T1000 (cell line): ENCODE data around the gene SLC4A3.

Source experiments
- DNase-seq: peaks from one replicate; lab custom pipeline; 2025; ENCODE audit warnings: mixed read lengths; lab: John Stamatoyannopoulos, UW

SLC4A3 gene

GRCh38 chr2:219631904-219632759, 4.7 kb downstream of the SLC4A3 start:
- DNase-seq: no peak

DNA sequence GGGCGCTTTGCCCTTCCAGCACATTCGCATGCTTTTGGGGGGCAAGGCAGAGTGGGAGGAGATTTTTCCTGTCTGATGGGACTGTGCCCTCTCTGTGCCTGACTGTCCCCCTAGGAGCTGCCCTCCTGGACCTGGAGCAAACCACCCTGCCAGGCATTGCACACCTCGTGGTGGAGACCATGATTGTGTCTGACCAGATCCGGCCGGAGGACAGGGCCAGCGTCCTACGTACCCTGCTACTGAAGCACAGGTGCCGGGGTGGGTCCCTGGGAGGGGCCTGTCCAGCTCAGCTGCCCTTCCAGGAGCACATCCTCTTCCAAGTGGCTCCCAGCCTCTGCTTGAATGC, 5.3 kb downstream of the SLC4A3 start:
- no peak for DNase-seq

DNA sequence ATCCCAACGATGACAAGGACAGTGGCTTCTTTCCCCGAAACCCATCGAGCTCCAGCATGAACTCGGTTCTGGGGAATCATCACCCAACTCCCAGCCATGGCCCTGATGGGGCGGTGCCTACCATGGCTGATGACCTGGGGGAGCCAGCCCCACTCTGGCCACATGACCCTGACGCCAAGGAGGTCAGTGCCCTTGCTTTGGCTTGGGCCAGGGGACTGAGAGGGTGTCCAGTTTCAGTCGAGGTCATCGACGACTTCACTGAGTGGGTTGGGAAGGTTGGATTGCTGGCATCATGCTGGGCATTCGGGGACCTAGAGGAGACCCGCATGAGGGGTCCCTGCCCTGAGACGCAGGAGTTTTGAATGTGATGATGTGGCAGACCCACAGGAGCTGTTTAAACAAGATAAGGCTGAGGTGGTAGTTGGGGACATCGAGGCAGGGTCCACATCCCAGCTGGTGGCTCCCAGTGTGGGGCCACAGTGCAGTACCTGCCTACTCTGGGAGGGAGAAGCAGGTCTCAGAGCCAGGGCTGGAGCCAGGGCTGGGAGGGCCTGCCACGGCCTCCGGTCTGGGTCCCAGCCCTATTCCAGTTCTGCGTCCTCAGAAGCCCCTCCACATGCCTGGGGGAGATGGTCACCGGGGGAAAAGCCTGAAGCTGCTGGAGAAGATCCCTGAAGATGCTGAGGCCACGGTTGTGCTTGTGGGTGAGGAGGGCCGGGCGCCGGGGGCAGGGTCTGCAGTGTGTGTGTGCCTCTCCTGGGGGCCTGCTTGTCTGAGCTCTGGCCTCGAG, 6.0 kb downstream of the SLC4A3 start:
- DNase-seq: no peak

GRCh38 chr2:219634171-219634940, 6.9 kb downstream of the SLC4A3 start:
- DNase-seq: no peak

- DNase-seq: no peak
Measured at GRCh38 chr2:219634951-219635751, 7.7 kb downstream of the SLC4A3 start.

DNA sequence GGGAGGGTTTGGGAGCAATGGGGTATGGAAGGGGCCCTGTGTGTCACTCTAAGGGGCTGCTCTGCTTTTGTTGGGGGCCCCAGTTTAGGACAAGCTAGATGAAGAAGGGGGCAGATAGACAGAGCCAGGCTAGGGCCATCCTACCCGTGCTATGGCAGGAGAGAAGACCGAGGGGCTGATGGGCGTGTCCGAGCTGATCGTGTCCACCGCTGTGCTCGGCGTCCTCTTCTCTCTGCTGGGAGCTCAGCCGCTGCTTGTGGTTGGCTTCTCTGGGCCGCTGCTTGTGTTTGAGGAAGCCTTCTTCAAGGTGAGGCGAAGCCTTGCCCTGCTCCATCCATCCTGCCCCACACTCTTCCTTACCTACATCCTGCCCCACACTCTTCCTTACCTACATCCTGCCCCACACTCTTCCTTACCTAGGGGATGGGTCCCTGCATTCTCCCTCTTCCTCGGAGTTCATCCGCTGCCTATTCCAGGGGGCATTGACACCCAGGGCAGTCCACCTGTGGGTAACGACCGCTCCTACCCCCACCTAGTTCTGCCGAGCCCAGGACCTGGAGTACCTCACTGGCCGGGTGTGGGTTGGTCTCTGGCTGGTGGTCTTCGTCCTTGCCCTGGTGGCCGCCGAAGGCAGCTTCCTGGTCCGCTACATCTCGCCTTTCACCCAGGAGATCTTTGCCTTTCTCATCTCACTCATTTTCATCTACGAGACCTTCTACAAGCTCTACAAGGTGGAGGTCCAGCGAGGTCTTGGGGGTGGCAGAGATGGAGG, 8.9 kb downstream of the SLC4A3 start:
- no peak for DNase-seq

- no peak for DNase-seq
Measured at GRCh38 chr2:219636941-219637841, 9.8 kb downstream of the SLC4A3 start.

- no peak for DNase-seq
Measured at GRCh38 chr2:219637842-219638185, 10.4 kb downstream of the SLC4A3 start.

GRCh38 chr2:219638217-219638947, 11.0 kb downstream of the SLC4A3 start:
- DNase-seq: no peak

DNA sequence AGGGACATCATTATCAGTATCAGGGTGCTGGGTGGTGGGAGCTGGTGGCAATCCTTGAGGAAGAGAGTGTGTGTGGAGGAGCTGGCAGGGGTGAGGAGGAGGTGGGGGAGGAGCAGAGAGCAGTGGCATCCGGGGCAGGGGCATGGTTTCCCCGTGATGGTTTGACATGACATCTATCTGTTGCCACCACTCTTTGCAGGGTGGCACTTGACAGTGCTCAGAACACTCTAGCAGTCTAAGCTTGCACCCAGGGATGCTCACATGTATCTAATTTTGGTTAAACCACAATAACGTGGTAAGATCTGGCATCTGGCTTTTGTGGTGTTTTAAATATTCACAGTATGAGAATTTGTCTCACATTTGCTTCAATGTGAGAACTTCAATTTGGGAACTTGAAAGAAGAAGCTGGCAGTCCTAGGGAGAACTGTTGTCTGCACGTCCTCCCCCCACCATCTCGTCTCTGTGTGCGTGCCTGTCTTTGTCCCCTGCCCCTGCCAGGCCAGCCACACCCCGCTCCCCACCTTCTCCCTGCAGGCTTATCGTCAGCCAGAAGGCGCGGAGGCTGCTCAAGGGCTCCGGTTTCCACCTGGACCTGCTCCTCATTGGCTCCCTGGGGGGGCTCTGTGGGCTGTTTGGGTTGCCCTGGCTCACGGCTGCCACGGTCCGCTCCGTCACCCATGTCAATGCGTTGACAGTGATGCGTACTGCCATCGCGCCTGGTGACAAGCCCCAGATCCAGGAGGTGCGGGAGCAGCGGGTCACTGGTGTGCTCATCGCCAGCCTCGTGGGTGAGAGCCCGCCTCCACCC, 11.7 kb downstream of the SLC4A3 start:
- DNase-seq: no peak

DNA sequence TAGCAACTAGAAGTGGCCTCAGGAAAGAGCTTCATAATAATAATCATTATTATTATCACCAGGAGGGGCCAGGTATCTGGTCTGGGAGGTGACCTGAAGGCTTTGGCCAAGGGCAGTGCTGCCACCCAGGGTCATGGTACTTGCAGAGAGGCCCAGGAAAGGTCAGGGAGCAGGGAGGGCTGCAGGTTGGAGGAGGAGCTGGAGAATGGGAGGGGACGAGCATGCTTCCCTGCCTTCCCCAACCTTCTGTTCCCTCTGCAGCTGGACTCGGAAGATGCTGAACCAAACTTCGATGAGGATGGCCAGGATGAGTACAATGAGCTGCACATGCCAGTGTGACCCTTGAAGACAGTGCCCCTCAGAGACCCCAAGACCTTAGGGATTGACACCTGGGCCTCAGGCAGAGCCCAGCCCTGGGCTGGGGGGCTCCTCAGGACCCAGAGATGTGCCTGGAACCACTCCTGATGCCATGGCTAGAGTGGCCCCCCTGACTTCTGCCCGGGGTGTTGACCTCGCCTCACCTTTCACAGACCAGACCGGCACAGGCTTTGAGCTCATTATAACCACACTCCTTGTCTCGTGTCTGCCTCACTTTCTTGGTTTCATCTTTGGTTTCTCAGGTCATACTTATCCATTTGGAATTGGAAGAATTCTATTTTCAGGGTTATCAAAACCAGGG, 14.1 kb downstream of the SLC4A3 start:
- no peak for DNase-seq

GRCh38 chr2:219642069-219642454, 14.6 kb downstream of the SLC4A3 start:
- no peak for DNase-seq

- DNase-seq: peak; percentile 81
Measured at GRCh38 chr2:219642465-219643083, 15.1 kb downstream of the SLC4A3 start.

DNA sequence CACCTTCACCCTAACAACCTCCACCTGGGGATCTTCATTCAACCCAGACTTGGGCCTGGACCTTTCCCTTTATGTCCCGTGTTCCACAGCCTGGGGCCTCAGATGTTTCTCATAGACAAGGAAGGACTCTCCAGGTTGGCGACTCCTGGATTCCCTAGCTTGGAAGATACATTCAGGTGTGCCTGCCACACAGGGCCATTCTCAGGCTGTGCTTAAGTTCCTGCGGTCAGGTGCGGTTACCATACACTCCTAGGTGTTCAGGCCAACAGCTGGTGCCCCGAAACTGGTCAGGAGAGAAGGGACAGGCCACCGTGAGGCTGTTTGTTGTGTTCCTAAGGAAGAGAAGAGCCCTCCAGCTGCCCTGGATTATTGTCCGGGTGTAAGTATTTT, 15.6 kb downstream of the SLC4A3 start:
- DNase-seq: no peak

DNA sequence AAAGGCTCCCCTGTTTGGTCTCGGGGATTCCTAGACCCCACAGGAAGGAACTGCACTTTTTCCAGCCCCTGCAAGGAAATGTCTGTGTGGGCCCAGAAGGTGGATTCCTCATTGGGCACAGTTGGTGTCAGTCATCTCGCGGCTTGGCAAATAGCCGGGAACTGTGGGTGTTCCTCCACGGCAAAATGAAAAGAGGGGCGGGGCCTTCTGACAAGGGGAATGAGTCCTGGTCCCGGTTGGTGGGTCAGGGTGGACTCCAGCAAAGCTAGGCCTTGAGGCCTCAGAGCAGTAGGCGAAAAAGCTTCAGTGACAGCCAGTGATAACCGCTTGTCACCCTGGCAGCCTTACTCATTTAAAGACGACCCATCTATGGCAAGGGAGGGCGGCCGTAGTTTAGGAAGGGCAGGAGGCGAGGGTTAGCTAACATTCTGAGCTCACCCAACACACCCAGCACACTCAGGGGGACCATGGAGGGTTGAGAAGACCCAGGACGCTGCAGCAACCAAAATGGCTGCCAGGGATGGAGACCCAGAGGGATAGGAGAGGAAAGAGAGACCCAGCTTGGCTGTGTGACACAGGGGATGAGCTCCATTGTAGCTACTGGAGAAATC, 16.5 kb downstream of the SLC4A3 start:
- no peak for DNase-seq

DNA sequence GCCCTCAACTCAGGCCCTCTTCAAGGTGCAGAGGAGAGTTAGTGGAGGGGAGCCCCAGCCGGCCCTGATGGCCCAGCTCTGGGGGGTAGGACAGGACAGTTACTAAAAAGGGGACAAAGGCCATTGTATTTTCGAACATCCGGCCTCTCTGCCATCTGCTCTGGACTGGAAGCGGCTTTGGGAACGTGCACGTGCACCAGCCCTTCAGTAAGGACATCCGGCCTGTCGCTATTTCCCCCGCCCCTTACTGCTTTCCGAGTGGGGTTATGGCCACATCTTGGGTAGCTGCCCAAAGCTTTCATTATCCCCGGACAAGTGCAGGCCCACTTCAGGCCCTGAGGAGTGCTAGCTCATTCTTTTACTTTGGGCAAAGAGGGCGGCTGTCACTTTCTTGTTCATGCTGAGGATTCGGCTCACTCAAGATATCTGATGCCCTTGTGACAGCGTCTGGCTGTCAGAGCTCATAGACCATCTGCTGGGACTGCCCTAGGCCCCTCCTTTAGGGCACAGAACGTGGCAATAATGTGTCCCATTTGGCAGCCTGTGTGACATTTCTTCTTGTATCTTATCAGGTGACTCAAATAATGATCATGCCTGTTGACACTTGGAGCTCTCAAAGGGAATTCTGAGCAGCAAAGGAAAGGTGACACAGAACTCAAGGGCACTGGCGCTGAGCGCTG, 17.5 kb downstream of the SLC4A3 start:
- DNase-seq: no peak
